Gastroesophageal sphincter (tissue), 3 donors: Measurements from ENCODE around the gene FNDC11.
"Not testable (repeated sequence)": the region's sequence is repeated elsewhere in the genome, so short reads cannot be mapped to it uniquely, and the experiment has no call there.

Experiments
- CTCF ChIP-seq, 4 experiments: fragments of 200-600 bp in 2 of 4; fragments of 450-650 bp in 2 of 4; sonication (generic) in 1 of 4; IDR thresholded peaks; one replicate each; pipeline ENCODE4 v1.5.1; 2017 to 2019; ENCODE audit warnings: antibody characterized with exemption in 4 of 4, mild to moderate bottlenecking in 2 of 4, moderate library complexity in 2 of 4
- POLR2A ChIP-seq, 2 donors: fragments of 450-650 bp; IDR thresholded peaks; one replicate each; pipeline ENCODE4 v1.6.1; 2017; ENCODE audit warnings: antibody characterized with exemption in 2 of 2, mild to moderate bottlenecking in 2 of 2, moderate library complexity in 1 of 2
- POLR2AphosphoS5 ChIP-seq: sonication (generic); formaldehyde crosslinking; IDR thresholded peaks from one replicate; pipeline ENCODE4 v1.6.1; 2017; ENCODE audit warnings: antibody characterized with exemption

GRCh38 chr20:63571087-63571478, 17.1 kb downstream of the FNDC11 start:
- not testable (repeated sequence) for TF ChIP-seq POLR2AphosphoS5; CTCF (IDR thresholded peaks at IDR 0.05); POLR2A (IDR thresholded peaks at IDR 0.05)
